ENCODE results near the gene ZBTB38.

Gene ZBTB38

GRCh38 chr3:141403576-141403975, 35.3 kb downstream of the ZBTB38 start:
- no peak for DNase-seq (ENCODE audit: low read depth in 2 of 2)

GRCh38 chr3:141405025-141405424, 36.7 kb downstream of the ZBTB38 start:
- no peak for DNase-seq (ENCODE audit: low read depth in 2 of 2)

GRCh38 chr3:141405591-141405990, 37.3 kb downstream of the ZBTB38 start:
- DNase-seq (ENCODE audit: low read depth in 2 of 2) = no peak

GRCh38 chr3:141406265-141406664, 38.0 kb downstream of the ZBTB38 start:
- DNase-seq (ENCODE audit: low read depth in 2 of 2) = no peak

- DNase-seq (ENCODE audit: low read depth in 2 of 2) = no peak
These were observed 38.7 kb downstream of the ZBTB38 start for GRCh38 chr3:141407047-141407446.

- DNase-seq (ENCODE audit: low read depth in 2 of 2) = no peak
These were observed 39.5 kb downstream of the ZBTB38 start for GRCh38 chr3:141407825-141408224.

- no peak for DNase-seq (ENCODE audit: low read depth in 2 of 2)
These were observed 40.3 kb downstream of the ZBTB38 start for GRCh38 chr3:141408596-141408995.

GRCh38 chr3:141409940-141410241, 41.6 kb downstream of the ZBTB38 start:
- no peak for DNase-seq (ENCODE audit: low read depth in 2 of 2)

- no peak for DNase-seq (ENCODE audit: low read depth in 2 of 2)
These were observed 42.1 kb downstream of the ZBTB38 start for GRCh38 chr3:141410408-141410807.

GRCh38 chr3:141410846-141411245, 42.5 kb downstream of the ZBTB38 start:
- DNase-seq (ENCODE audit: low read depth in 2 of 2) = no peak

GRCh38 chr3:141411251-141411771, 43.0 kb downstream of the ZBTB38 start:
- DNase-seq (ENCODE audit: low read depth in 2 of 2) = no peak

- no peak for DNase-seq (ENCODE audit: low read depth in 2 of 2)
These were observed 44.0 kb downstream of the ZBTB38 start for GRCh38 chr3:141412087-141412935.

GRCh38 chr3:141412936-141413354, 44.6 kb downstream of the ZBTB38 start:
- no peak for DNase-seq (ENCODE audit: low read depth in 2 of 2)

GRCh38 chr3:141413391-141413790, 45.1 kb downstream of the ZBTB38 start:
- DNase-seq (ENCODE audit: low read depth in 2 of 2) = no peak

- no peak for DNase-seq (ENCODE audit: low read depth in 2 of 2)
These were observed 45.7 kb downstream of the ZBTB38 start for GRCh38 chr3:141413801-141414689.

GRCh38 chr3:141414800-141415462, 46.6 kb downstream of the ZBTB38 start:
- DNase-seq (ENCODE audit: low read depth in 2 of 2) = no peak

- no peak for DNase-seq (ENCODE audit: low read depth in 2 of 2)
These were observed 47.6 kb downstream of the ZBTB38 start for GRCh38 chr3:141415953-141416352.

All from stimulated activated CD4-positive, alpha-beta T cell treated with anti-CD3 and anti-CD28 coated beads, Interleukin-15, amount 100 ng/mL, for 48 hours (primary cell).